HG02759 (cell line): Measurements from ENCODE around the gene ACTL7B.
"Not testable (repeated sequence)": the region's sequence is repeated elsewhere in the genome, so short reads cannot be mapped to it uniquely, and the experiment has no call there.

ENCODE experiments used
- ATAC-seq: cut with Tn5 transposase; IDR thresholded peaks from one replicate; pipeline ENCODE4 v1.9.1; 2021; ENCODE audit warnings: mild to moderate bottlenecking, moderate library complexity; ENCODE audit not compliant: unreplicated experiment

ACTL7B gene

GRCh38 chr9:108855888-108856287, at the start of gene ACTL7B:
Gene ACTL7B (minus strand): TSS chr9:108855986. CDS start chr9:108855930, 56 bp downstream.
- ATAC-seq, result no peak

DNA sequence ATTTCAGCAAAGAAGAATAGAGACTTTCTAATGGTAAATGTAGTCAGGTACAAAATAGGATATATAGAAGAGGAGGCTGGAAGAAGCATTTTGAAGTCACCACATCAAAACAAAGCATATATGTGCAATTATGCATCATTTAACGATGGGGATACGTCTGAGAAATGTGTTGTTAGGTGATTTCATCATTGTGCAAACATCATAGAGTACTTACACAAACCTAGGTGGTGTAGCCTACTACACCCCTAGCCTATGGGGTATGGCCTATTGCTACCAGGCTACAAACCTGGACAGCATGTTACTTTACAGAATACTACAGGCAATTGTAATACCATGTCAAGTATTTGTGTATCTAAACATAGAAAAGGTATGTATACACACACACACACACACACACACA, 49.7 kb upstream of the ACTL7B start:
- no peak for ATAC-seq

DNA sequence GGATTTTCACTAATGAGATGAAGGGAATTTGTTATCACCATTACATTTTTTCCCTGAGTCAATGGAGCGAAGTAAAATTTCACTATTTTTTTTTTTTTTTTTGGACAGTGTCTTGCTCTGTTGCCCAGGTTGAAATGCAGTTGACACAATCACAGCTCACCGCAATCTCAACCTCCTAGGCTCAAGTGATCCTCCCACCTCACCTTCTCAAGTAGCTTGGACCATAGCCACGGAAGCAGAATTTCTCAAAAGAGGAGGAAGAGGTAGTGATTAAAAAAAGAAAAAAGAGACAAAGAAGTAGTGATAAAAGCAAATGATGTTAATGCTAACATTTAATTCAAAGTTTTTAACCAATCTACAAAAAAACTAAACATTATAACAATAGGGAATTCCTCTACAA, 48.4 kb upstream of the ACTL7B start:
- no peak for ATAC-seq

- no peak for ATAC-seq
These were observed 47.8 kb upstream of the ACTL7B start for GRCh38 chr9:108903420-108904103.

DNA sequence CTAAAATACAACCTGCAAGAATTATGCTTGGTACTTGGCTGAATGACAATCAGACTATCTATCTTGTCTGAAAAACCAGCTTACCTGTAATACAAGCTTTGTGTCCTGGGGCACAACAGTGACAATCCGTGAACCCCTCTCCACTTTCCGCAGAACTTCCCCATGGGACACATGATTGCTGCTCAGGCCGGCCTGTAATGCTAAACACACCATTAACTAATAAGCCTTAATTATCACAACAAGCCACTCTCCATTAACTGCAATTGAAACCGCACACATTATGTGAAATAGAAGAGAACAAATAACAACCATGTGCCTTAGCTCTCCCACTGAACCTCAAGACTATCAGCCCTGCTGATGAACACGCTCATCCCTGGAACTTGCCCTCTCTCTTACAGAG, 44.4 kb upstream of the ACTL7B start:
- ATAC-seq, result no peak

DNA sequence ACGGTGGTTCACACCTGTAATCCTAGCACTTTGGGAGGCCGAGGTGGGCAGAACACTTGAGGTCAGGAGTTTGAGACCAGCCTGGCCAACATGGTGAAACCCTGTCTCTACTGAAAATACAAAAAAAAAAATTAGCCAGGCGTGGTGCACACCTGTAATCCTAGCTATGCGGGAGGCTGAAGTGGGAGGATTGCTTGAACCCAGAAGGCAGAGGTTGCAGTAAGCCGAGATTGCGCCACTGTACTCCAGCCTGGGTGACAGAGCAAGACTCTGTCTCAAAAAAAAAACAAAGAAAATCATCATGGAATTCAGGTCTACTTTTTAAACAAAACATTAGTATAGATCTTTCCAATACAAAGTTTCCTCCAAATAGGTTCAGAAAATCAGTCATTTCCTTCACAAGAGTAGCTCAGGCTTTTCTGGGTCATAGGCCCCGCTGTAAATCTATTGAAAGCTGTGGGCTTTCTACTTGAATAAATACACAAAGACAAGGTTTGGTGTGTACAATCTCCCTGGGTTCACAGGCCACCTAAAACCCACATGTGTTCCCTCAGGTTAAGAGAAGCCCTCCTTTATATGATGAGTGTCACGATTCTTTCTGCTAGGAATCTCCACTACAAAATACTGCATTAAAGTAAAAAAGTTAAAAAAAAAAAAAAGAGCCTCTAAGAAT, 43.4 kb upstream of the ACTL7B start:
- ATAC-seq, result not testable (repeated sequence)

- ATAC-seq, result no peak
These were observed 41.7 kb upstream of the ACTL7B start for GRCh38 chr9:108897324-108898096.

GRCh38 chr9:108894225-108894997, 38.6 kb upstream of the ACTL7B start:
- ATAC-seq, result no peak

GRCh38 chr9:108889649-108890067, 33.9 kb upstream of the ACTL7B start:
- ATAC-seq, result no peak

- not testable (repeated sequence) for ATAC-seq
These were observed 30.9 kb upstream of the ACTL7B start for GRCh38 chr9:108886594-108887271.

GRCh38 chr9:108885643-108886348, 30.0 kb upstream of the ACTL7B start:
- peak; percentile 99 for ATAC-seq

DNA sequence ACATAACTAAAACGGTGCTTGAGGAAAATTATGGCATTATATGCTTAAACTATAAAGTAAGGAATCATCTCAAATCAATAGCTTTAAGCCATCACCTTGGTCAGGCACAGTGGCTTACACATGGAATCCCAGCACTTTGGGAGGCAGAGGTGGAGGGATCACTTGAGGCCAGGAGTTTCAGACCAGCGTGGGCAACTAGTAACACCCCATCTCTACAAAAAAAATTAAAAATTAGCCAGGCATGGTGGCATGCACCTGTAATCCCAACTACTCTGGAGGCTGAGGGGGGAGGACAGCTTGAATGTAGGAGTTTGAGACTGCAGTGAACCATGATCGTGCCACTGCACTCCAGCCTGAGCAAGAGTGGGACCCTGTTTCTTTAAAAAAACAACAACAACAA, 28.9 kb upstream of the ACTL7B start:
- ATAC-seq, result no peak

DNA sequence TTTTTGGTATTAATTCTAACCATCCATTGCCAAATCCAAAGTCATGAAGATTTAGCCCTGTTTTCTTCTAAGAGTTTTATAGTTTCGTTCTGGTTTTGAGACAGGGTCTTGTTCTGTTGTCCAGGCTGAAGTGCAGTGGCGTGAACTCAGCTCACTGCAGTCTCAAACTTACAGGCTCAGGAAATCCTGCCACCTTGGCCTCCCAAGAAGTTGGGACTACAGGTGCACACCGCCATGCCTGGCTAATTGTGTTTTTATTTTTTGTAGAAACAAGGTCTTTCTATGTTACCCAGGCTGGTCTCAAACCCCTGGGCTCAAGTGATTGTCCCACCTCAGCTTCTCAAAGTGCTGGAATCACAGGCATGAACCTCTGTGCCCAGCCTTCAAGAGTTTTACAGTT, 27.3 kb upstream of the ACTL7B start:
- ATAC-seq, result no peak

DNA sequence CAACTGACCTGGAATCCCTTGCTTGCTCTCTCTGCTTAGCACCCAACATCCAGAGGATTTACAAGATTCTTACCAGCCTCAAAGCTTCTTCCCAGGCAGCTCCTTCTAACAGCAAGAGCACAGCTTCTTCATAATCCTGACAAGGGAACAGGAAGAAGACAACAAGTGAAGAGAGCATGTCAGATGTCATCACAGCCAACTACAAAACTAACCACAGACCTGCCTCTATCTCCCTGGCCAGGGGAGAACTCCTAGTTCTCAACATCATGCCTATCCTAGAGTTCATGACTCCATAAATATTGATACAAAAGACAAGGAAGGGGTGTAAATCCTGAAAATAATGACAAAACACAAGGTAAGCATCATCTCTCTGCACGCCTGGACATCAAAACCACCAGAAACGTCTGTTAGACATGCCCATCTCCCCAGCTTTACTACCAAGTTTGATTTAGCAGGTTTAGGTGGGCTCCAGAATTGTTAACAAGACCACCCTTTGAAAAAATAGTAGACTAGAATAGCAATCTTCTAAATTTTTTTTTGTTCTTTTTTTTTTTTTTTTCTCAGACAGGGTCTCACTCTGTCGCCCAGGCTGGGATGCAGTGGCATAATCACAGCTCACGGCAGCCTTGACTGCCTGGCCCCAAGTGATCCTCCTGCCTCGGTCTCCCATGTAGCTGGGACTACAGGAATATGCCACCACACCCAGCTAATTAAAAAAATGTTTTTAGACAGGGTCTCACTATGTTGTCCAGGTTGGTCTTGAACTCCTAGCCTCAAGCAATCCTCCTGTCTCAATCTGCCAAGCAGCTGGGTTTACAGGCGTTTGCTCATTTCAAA, 26.5 kb upstream of the ACTL7B start:
- ATAC-seq, result no peak

GRCh38 chr9:108880738-108881316, 25.0 kb upstream of the ACTL7B start:
- no peak for ATAC-seq

GRCh38 chr9:108877524-108877923, 21.7 kb upstream of the ACTL7B start:
- ATAC-seq, result no peak

- no peak for ATAC-seq
These were observed 20.6 kb upstream of the ACTL7B start for GRCh38 chr9:108876425-108876824.

- ATAC-seq, result no peak
These were observed 18.4 kb upstream of the ACTL7B start for GRCh38 chr9:108874058-108874788.
